Measurements from ENCODE around the gene WDR90. TPM values are rescaled to one million over a fixed set of nuclear protein-coding genes. Genes with fewer than 3 reads are reported as not detected.

The WDR90 gene
- total RNA-seq, 4 donors from 2014 or later = 8.2 to 22.7 (median 16.5) TPM

DNA sequence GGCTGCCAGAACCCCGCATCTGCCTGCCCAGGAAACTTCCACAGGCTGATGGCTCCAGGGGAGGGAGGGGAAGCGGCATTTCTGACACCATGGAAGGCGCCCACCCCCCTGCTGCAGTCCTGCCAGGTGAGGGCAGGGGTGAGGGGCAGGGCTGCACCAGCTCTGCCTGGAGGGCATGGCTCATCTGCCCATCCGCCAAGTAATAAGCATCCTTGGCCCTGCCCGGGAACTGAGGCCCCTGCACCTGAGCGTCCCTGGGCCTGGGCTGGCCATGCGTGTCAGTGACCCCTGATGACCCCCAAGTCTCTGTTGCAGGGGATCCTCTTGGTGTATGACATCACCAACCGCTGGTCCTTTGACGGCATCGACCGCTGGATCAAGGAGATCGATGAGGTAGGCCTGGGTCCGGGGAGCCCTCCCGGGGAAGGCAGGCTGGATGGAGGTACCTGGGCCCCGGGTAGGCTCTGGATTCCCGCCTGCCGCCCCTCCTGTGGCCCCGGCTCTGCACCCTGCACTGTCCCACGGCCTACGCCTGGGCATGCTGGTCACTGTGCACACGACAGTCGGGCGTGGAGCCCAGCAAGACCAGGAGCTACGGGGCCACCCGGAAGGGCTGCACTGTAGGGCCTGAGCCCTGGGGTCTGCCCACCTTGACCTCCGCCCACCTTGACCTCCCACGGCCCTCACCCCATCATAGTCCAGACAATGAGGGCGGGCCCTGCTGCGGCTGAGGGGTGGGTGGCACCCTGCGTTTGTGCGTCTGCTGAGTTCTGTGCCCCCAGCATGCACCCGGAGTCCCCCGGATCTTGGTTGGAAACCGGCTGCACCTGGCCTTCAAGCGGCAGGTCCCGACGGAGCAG lies 23.8 kb upstream of the WDR90 start:
- 100% methylated on average over 1 of the region's 37 CpGs for WGBS
- Histone ChIP-seq H3K27ac (replicated peaks in 1 of 4) (no peak overlapping the region), H3K36me3 (peaks cover 0 to 51% (median 40%) of the 10 kb centered on the region in 4 donors), H3K4me1 (peaks cover 1 to 33% (median 21%) of the 10 kb centered on the region in 4 donors), H3K9me3 (no peaks in the 10 kb centered on the region), H3K4me3 (no peak overlapping the region), H3K27me3 (no peaks in the 10 kb centered on the region)
- no peak for DNase-seq (ENCODE audit: extremely low spot score)
- intact Hi-C loops (cut with DNase I) = no loop called here
- TF ChIP-seq POLR2A (IDR thresholded peaks at IDR 0.05; ENCODE audit: low read depth) = no peak
- TF ChIP-seq, protein P1, sequence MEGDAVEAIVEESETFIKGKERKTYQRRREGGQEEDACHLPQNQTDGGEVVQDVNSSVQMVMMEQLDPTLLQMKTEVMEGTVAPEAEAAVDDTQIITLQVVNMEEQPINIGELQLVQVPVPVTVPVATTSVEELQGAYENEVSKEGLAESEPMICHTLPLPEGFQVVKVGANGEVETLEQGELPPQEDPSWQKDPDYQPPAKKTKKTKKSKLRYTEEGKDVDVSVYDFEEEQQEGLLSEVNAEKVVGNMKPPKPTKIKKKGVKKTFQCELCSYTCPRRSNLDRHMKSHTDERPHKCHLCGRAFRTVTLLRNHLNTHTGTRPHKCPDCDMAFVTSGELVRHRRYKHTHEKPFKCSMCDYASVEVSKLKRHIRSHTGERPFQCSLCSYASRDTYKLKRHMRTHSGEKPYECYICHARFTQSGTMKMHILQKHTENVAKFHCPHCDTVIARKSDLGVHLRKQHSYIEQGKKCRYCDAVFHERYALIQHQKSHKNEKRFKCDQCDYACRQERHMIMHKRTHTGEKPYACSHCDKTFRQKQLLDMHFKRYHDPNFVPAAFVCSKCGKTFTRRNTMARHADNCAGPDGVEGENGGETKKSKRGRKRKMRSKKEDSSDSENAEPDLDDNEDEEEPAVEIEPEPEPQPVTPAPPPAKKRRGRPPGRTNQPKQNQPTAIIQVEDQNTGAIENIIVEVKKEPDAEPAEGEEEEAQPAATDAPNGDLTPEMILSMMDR (IDR thresholded peaks at IDR 0.05) = no peak
- TF ChIP-seq EP300 (IDR thresholded peaks at IDR 0.05) = no peak
- TF ChIP-seq POLR2AphosphoS5 (IDR thresholded peaks at IDR 0.05) = no peak

DNA sequence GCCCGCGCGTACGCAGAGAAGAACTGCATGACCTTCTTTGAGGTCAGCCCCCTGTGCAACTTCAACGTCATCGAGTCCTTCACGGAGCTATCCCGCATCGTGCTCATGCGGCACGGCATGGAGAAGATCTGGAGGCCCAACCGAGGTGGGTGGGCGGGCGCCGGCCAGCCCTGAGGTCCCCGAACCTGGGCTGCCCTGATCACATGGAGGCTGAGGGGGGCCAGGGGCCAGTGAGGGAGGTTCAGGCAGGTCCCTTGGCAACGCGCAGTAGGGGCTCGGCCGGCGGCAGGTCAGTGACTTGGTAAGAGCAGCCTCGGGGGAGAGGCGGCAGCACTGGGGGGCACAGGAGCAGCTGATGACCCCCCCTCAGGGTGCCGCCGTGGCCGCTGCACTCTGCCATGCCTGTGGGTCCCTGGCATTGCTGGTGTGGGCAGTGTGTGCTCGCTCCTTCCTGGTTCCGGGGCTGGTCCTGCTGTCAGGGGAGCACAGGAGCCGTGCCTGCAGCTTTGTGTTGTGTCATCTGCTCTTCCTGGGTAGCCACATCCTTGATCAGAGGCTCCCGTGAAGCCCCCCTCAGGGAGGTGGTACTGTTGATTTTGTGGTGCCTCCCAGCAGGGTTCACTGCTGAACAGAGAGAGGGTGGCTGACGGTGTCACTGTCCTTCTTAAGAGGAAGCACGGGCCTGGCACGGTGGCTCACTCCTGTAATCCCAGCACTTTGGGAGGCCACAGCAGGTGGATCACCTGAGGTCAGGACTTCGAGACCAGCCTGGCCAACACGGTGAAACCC lies 23.0 kb upstream of the WDR90 start:
- intact Hi-C loops (cut with DNase I) = no loop called here
- H3K4me1 ChIP-seq = peaks cover 10 to 41% (median 28%) of the 10 kb centered on the region in 4 donors
- no peak for DNase-seq (ENCODE audit: extremely low spot score)
- H3K27me3 ChIP-seq = peaks cover 0 to 5% (median 0%) of the 10 kb centered on the region in 4 donors
- no peaks in the 10 kb centered on the region for H3K9me3 ChIP-seq
- WGBS = 94% methylated on average over 19 of the region's 35 CpGs
- H3K4me3 ChIP-seq = no peak overlapping the region
- H3K27ac ChIP-seq (replicated peaks in 1 of 4) = peak overlapping the region in 2 of 4 donors; percentile 15 to 42
- TF ChIP-seq EP300 (IDR thresholded peaks at IDR 0.05) (no peak), POLR2AphosphoS5 (IDR thresholded peaks at IDR 0.05) (no peak), POLR2A (IDR thresholded peaks at IDR 0.05; ENCODE audit: low read depth) (no peak)
- TF ChIP-seq, protein P1 (IDR thresholded peaks at IDR 0.05) = no peak
- H3K36me3 ChIP-seq = peaks cover 0 to 45% (median 37%) of the 10 kb centered on the region in 4 donors

DNA sequence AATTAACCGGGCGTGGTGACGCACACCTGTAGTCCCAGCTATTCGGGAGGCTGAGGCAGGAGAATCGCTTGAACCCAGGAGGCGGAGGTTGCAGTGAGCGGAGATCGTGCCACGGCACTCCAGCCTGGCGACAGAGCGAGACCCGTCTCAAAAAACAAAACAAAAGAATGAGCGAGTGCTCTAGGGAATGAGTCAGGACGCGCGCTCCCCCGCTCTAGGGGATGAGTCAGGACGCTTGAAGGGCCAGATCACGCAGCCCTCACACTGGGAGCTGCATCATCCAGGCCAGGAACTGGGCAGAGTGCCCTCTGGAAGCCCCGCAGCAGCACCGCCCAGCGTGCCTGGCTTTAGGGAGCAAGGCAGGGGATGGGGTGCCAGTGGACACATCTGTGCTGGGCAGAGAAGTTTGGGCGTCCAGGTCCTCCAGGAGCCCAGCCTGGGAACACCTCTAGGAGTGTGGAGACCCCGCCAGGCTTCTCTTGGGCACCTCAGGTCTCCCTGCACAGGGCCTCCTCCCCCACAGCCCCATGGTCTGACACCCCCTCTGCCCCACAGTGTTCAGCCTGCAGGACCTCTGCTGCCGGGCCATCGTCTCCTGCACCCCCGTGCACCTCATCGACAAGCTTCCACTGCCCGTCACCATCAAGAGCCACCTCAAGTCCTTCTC lies 22.2 kb upstream of the WDR90 start:
- no peaks in the 10 kb centered on the region for H3K9me3 ChIP-seq
- H3K4me3 ChIP-seq = no peak overlapping the region
- intact Hi-C loops (cut with DNase I) = no loop called here
- no peak for DNase-seq (ENCODE audit: extremely low spot score)
- 79% methylated on average over 23 of the region's 29 CpGs for WGBS
- peak overlapping the region in 3 of 4 donors; percentile 15 to 51 (median 27) for H3K27ac ChIP-seq (replicated peaks in 1 of 4)
- H3K27me3 ChIP-seq = peaks cover 0 to 9% (median 0%) of the 10 kb centered on the region in 4 donors
- peaks cover 0 to 43% (median 37%) of the 10 kb centered on the region in 4 donors for H3K36me3 ChIP-seq
- peaks cover 11 to 36% (median 25%) of the 10 kb centered on the region in 4 donors for H3K4me1 ChIP-seq
- TF ChIP-seq, protein P1 (IDR thresholded peaks at IDR 0.05) = no peak
- peak; percentile 6 to 21 for TF ChIP-seq POLR2AphosphoS5 (IDR thresholded peaks at IDR 0.05)

DNA sequence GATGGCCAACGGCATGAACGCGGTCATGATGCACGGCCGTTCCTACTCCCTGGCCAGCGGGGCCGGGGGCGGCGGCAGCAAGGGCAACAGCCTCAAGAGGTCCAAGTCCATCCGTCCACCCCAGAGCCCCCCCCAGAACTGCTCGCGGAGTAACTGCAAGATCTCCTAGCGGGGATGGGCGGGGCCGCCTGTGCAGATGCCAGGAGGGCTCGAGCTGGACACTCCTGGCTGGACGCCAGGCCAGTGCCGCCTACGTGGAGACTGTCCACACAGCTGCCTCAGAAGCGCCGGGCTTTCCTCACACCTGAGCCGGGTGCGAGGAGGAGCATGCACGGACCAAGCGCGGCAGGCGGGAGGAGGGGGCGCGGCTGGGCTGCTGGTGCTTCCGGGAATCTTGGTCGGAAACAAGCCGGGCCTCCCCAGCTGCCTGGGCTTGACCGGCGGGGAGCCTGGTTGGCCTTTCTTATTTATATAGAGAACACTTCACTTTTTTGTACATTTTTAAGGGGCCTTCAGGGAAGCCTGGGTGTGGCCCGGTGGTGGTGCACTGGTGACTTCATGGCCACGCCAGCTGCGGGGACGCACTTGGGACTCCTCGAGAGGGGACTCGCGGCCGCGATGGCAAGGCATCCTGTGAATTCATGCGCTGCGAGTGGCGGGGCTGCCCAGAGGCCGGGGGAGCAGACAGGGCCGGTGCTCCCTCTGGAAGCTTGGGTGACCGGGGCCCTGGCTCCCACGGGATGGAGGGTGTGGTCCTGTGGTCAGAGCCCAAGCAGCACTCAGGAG lies 21.5 kb upstream of the WDR90 start:
- 88% methylated on average over 32 of the region's 50 CpGs for WGBS
- Histone ChIP-seq H3K9me3 (no peaks in the 10 kb centered on the region), H3K4me1 (peaks cover 11 to 33% (median 25%) of the 10 kb centered on the region in 4 donors), H3K27ac (replicated peaks in 1 of 4) (peak overlapping the region in 2 of 4 donors; percentile 27 to 51), H3K4me3 (no peak overlapping the region), H3K27me3 (peaks cover 0 to 16% (median 0%) of the 10 kb centered on the region in 4 donors), H3K36me3 (peaks cover 0 to 47% (median 38%) of the 10 kb centered on the region in 4 donors)
- TF ChIP-seq, protein P1 (IDR thresholded peaks at IDR 0.05) = no peak
- TF ChIP-seq POLR2A (IDR thresholded peaks at IDR 0.05; ENCODE audit: low read depth) (no peak), POLR2AphosphoS5 (IDR thresholded peaks at IDR 0.05) (no peak), EP300 (IDR thresholded peaks at IDR 0.05) (no peak)
- no peak for DNase-seq (ENCODE audit: extremely low spot score)
- intact Hi-C loops (cut with DNase I) = no loop called here

Measured in esophagus muscularis mucosa (tissue), 4 donors.